Ecto neural progenitor cell (in vitro differentiated cells): ENCODE data around the gene TEX44.
"Not testable (repeated sequence)": the region's sequence is repeated elsewhere in the genome, so short reads cannot be mapped to it uniquely, and the experiment has no call there.

Experiments
- DNase-seq: peaks from one replicate; pipeline ENCODE4 v3.0.0-alpha.2; 2018; ENCODE audit warnings: low spot score

The TEX44 gene

GRCh38 chr2:231571661-231572191 is 20.9 kb upstream of the TEX44 start:
- DNase-seq = no peak

- DNase-seq = no peak
These were observed 19.6 kb upstream of the TEX44 start for GRCh38 chr2:231573096-231573495.

GRCh38 chr2:231573698-231574421 is 18.8 kb upstream of the TEX44 start:
- no peak for DNase-seq

GRCh38 chr2:231575612-231576256 is 16.9 kb upstream of the TEX44 start:
- no peak for DNase-seq

- DNase-seq = no peak
These were observed 16.2 kb upstream of the TEX44 start for GRCh38 chr2:231576465-231576864.

GRCh38 chr2:231578655-231579054 is 14.0 kb upstream of the TEX44 start:
- not testable (repeated sequence) for DNase-seq

GRCh38 chr2:231579560-231579959 is 13.1 kb upstream of the TEX44 start:
- DNase-seq = no peak

GRCh38 chr2:231581328-231581727 is 11.3 kb upstream of the TEX44 start:
- no peak for DNase-seq

- DNase-seq = no peak
These were observed 8.7 kb upstream of the TEX44 start for GRCh38 chr2:231583982-231584381.

GRCh38 chr2:231587744-231588143 is 4.9 kb upstream of the TEX44 start:
- DNase-seq = not testable (repeated sequence)

GRCh38 chr2:231589656-231590055 is 3.0 kb upstream of the TEX44 start:
- no peak for DNase-seq

- no peak for DNase-seq
These were observed 2.0 kb upstream of the TEX44 start for GRCh38 chr2:231590614-231591013.

- no peak for DNase-seq
These were observed 1.0 kb downstream of the TEX44 start for GRCh38 chr2:231593666-231594065.

GRCh38 chr2:231597014-231597611 is 4.4 kb downstream of the TEX44 start:
- no peak for DNase-seq

GRCh38 chr2:231597627-231598026 is 5.0 kb downstream of the TEX44 start:
- DNase-seq = no peak

GRCh38 chr2:231600619-231601355 is 8.1 kb downstream of the TEX44 start:
- DNase-seq = no peak

GRCh38 chr2:231601356-231602229 is 8.9 kb downstream of the TEX44 start:
- DNase-seq = peak; percentile 80

GRCh38 chr2:231602859-231603467 is 10.3 kb downstream of the TEX44 start:
- DNase-seq = peak; percentile 69

- DNase-seq = no peak
These were observed 11.5 kb downstream of the TEX44 start for GRCh38 chr2:231604101-231604684.
